ENCODE measurements around the gene INSM1. TPM values are rescaled to one million over a fixed set of nuclear protein-coding genes. Genes with fewer than 3 reads are reported as not detected.

INSM1 gene
- total RNA-seq, 2 experiments from 2014 or later, result 0.25 to 0.38 TPM

DNA sequence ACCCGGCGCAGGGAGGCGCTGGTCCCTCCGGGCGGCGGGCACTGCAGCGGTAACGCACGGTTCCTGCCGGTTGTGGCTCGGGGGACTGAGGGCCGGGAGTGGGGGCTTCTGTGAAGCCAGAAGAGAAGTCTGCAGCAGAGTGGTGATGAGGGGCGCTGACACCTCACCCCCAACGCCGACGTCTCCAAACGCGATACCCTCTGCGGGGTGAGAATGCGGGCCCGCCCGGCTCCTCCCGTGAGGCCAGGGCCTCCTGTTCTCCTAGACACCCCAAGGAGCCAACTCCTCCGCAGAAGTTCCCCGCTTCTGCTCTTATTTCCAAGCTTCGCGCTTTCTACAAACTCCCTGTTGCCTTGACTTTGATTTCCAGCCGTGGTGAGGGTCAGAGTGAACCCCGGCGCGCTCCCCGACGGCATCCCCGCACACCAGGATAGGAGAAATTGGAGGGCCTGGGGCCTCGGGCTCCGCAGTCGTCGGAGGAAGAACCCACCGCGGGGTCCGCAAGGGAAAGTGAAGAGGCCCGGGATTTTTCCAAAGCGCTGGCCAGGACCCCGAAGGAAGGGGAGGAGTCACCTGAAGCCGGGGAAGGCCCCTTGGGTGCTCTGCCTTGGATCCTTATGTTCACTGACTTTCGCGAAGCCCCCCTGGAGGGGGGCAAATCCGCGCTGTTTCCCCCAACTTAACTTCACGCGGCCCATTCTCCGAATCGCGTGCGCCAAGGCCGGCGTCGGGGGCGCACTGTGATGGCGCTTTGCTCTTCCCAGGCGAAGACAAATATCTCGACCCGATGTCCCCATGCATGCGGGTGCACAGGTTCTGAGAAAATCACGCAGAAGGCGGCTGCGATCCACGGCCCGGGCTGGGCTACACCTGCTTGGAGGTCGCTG lies 3.1 kb upstream of the INSM1 start:
- no peaks in the 10 kb centered on the region for H3K9me3 Mint-ChIP-seq
- peak overlapping the region; percentile 41 for H3K27ac Mint-ChIP-seq
- CTCF ChIA-PET, result no interaction called here
- intact Hi-C loops (cut with micrococcal nuclease), result loop anchor here (5.0 kb wide), 3 partner anchors 87 to 1142 kb away; no protein-coding TSS in a partner anchor
- H3K36me3 Mint-ChIP-seq (ENCODE audit: low read depth), result no peaks in the 10 kb centered on the region
- H3K27me3 Mint-ChIP-seq (ENCODE audit: low read depth), result peaks cover 67% of the 10 kb centered on the region
- DNase-seq, result no peak
- H3K4me1 Mint-ChIP-seq (ENCODE audit: low read depth), result peaks cover 28% of the 10 kb centered on the region
- H3K4me3 Mint-ChIP-seq, result no peak overlapping the region

DNA sequence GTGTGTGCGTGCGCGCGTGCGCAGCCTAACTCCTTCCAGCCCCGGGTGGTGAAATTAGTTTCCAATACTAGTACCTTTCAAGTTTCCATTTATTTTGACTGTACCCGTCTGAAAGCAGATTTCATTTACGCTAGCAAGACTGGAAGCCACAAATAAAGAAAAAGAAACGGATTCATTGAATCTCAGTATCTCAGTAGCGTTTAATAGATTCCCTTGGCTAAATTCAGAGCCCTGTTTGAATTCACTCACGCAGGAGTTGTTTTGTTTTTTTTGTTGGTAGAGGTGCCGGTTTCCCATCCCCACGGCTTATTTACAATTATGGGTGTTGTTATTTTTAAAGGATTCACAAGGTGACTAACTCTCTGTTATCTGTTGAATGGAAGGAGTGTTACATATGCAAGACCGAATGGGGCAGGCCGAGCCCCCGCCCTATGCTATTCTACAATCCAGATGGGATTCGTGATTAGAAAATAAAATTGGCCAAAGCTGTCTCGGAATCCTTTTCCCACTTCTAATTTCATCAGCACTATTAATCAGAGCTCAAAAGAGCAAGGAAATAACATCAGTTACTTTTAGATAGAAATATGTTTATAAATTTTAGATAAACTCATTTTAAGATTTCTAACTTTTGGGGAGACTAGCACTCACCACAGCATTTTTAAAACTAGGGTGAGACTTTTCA lies 2.3 kb upstream of the INSM1 start:
- intact Hi-C loops (cut with micrococcal nuclease), result loop anchor here (5.0 kb wide), 1 partner anchor 1142 kb away; no protein-coding TSS in a partner anchor
- Mint-ChIP-seq H3K9me3 (no peaks in the 10 kb centered on the region), H3K27me3 (ENCODE audit: low read depth) (peaks cover 69% of the 10 kb centered on the region), H3K27ac (no peak overlapping the region), H3K4me3 (no peak overlapping the region), H3K4me1 (ENCODE audit: low read depth) (peaks cover 25% of the 10 kb centered on the region), H3K36me3 (ENCODE audit: low read depth) (no peaks in the 10 kb centered on the region)
- DNase-seq, result no peak
- CTCF ChIA-PET, result no interaction called here

DNA sequence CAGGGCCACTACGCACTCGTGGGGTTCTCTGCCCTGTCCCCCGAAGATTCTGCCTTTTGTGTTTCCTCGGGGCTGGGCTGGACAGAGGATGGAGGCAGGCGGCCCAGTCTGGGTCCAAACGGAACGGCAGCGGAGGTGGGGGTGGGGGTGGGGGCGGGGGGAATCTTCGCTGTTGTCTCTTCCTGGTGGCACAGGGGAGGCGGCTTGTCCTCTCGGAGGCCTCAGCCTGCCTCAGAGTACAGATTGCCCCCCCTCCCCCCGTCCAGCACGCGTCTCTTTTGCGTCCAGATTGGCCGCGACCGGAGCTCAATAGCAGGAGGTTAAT lies 1.4 kb upstream of the INSM1 start:
- Mint-ChIP-seq H3K36me3 (ENCODE audit: low read depth) (no peaks in the 10 kb centered on the region), H3K4me3 (no peak overlapping the region), H3K9me3 (no peaks in the 10 kb centered on the region), H3K27ac (no peak overlapping the region), H3K4me1 (ENCODE audit: low read depth) (peaks cover 22% of the 10 kb centered on the region), H3K27me3 (ENCODE audit: low read depth) (peaks cover 67% of the 10 kb centered on the region)
- no peak for DNase-seq
- intact Hi-C loops (cut with micrococcal nuclease), result loop anchor here (5.0 kb wide), 1 partner anchor 1141 kb away; no protein-coding TSS in a partner anchor
- CTCF ChIA-PET, result no interaction called here

DNA sequence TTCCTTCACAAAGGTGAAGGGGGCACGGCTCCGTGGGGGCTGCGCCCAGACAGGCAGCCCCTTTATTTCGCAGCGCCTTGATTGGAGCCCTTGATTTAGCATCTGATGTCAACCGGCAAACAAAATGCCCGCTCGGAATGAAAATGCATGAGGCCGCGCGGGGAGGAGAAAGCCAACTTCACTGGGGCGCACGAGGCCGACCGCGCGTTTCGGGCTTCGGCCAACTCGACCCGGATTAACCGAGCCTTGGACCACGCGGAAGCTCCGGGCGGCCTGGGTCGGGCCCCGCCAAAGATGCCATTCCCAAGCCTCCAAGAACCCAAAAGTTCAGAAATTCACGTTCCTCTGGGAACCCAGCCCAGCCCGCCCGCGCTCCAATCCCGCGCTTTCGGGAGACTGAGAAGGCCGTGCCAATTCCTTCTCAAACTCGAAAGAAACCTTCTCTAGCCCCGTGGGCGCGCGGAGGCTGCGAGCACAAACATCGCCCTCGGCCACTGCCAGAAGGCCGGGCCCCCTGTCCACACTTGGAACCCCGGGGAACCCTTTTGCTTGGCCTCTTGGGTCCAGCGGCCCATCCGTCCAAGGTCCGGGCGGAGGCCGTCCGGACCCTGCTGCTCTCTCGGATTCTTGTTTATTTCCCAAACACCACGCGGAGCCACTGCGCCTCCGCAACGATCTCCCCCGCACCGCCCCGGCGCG lies 879 bp upstream of the INSM1 start:
- peak overlapping the region; percentile 66 for H3K4me3 Mint-ChIP-seq
- H3K27ac Mint-ChIP-seq, result no peak overlapping the region
- CTCF ChIA-PET, result no interaction called here
- H3K36me3 Mint-ChIP-seq (ENCODE audit: low read depth), result no peaks in the 10 kb centered on the region
- intact Hi-C loops (cut with micrococcal nuclease), result loop anchor here (5.0 kb wide), 1 partner anchor 1140 kb away; no protein-coding TSS in a partner anchor
- H3K27me3 Mint-ChIP-seq (ENCODE audit: low read depth), result peaks cover 67% of the 10 kb centered on the region
- no peak for DNase-seq
- no peaks in the 10 kb centered on the region for H3K9me3 Mint-ChIP-seq
- H3K4me1 Mint-ChIP-seq (ENCODE audit: low read depth), result peaks cover 22% of the 10 kb centered on the region

DNA sequence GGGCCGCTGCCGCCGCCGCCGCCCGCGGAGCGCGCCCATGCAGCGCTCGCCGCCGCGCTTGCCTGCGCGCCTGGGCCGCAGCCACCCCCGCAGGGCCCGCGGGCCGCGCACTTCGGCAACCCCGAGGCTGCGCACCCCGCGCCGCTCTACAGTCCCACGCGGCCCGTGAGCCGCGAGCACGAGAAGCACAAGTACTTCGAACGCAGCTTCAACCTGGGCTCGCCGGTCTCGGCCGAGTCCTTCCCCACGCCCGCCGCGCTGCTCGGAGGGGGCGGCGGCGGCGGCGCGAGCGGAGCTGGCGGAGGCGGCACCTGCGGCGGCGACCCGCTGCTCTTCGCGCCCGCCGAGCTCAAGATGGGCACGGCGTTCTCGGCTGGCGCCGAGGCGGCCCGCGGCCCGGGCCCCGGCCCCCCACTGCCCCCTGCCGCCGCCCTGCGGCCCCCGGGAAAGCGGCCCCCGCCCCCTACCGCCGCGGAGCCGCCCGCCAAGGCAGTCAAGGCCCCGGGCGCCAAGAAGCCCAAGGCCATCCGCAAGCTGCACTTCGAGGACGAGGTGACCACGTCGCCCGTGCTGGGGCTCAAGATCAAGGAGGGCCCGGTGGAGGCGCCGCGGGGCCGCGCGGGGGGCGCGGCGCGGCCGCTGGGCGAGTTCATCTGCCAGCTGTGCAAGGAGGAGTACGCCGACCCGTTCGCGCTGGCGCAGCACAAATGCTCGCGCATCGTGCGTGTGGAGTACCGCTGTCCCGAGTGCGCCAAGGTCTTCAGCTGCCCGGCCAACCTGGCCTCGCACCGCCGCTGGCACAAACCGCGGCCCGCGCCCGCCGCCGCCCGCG lies 730 bp downstream of the INSM1 start:
- Mint-ChIP-seq H3K27me3 (ENCODE audit: low read depth) (peaks cover 67% of the 10 kb centered on the region), H3K4me3 (no peak overlapping the region), H3K36me3 (ENCODE audit: low read depth) (no peaks in the 10 kb centered on the region), H3K4me1 (ENCODE audit: low read depth) (peaks cover 20% of the 10 kb centered on the region), H3K27ac (no peak overlapping the region), H3K9me3 (no peaks in the 10 kb centered on the region)
- CTCF ChIA-PET, result no interaction called here
- intact Hi-C loops (cut with micrococcal nuclease), result loop anchor here (5.0 kb wide), 1 partner anchor 1139 kb away; no protein-coding TSS in a partner anchor
- DNase-seq, result no peak

DNA sequence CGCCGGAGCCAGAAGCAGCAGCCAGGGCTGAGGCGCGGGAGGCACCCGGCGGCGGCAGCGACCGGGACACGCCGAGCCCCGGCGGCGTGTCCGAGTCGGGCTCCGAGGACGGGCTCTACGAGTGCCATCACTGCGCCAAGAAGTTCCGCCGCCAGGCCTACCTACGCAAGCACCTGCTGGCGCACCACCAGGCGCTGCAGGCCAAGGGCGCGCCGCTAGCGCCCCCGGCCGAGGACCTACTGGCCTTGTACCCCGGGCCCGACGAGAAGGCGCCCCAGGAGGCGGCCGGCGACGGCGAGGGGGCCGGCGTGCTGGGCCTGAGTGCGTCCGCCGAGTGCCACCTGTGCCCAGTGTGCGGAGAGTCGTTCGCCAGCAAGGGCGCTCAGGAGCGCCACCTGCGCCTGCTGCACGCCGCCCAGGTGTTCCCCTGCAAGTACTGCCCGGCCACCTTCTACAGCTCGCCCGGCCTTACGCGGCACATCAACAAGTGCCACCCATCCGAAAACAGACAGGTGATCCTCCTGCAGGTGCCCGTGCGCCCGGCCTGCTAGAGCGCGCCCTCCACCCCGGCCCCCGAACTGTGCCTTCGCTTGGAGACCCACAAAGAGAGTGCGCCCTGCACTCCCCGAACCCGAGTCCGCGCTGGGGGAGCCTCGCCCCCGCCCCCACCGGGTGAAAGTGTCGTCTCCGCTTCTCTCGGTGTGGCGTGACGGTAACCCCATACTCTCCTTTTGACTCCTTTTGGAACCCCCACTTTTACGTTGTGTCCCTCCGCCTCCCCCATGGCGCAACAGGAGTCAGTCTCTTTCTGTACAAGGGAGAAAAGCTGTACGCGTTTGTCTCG lies 1.6 kb downstream of the INSM1 start:
- no peak overlapping the region for H3K27ac Mint-ChIP-seq
- H3K36me3 Mint-ChIP-seq (ENCODE audit: low read depth), result no peaks in the 10 kb centered on the region
- H3K4me1 Mint-ChIP-seq (ENCODE audit: low read depth), result peaks cover 17% of the 10 kb centered on the region
- DNase-seq, result no peak
- peaks cover 70% of the 10 kb centered on the region for H3K27me3 Mint-ChIP-seq (ENCODE audit: low read depth)
- H3K9me3 Mint-ChIP-seq, result no peaks in the 10 kb centered on the region
- CTCF ChIA-PET, result interaction anchor here (0.6 kb wide), 1 partner anchor 9 kb away, joined by 3 read pairs; no protein-coding TSS in a partner anchor
- H3K4me3 Mint-ChIP-seq, result peak overlapping the region; percentile 46
- intact Hi-C loops (cut with micrococcal nuclease), result loop anchor here (5.0 kb wide), 1 partner anchor 1138 kb away; no protein-coding TSS in a partner anchor

DNA sequence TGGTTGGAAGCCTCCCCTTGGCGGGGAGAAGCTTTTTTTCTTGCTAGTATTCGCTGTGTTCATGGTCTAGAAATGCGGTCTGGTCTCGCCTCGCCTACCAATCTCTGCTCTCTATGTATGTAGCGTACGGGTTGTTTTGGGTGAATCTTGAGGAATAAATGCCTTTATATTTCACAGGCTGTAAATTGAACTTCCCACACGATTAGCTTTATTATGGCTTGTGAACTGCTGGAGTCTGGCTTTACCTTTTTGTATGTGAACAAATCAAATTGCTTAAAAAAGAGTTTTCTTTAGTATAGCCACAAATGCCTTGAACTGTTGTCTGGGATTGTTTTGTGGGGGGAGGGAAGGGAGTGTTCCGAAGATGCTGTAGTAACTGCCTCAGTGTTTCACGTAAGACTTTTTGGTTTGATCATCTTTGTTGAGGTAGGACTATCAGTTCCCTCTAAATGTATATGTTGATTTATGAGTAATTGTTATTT lies 2.2 kb downstream of the INSM1 start:
- Mint-ChIP-seq H3K9me3 (no peaks in the 10 kb centered on the region), H3K4me1 (ENCODE audit: low read depth) (peaks cover 15% of the 10 kb centered on the region), H3K4me3 (peak overlapping the region; percentile 46), H3K27me3 (ENCODE audit: low read depth) (peaks cover 68% of the 10 kb centered on the region), H3K36me3 (ENCODE audit: low read depth) (no peaks in the 10 kb centered on the region), H3K27ac (no peak overlapping the region)
- no peak for DNase-seq
- CTCF ChIA-PET, result interaction anchor here (0.6 kb wide), 1 partner anchor 10 kb away, joined by 3 read pairs; no protein-coding TSS in a partner anchor
- intact Hi-C loops (cut with micrococcal nuclease), result no loop called here

DNA sequence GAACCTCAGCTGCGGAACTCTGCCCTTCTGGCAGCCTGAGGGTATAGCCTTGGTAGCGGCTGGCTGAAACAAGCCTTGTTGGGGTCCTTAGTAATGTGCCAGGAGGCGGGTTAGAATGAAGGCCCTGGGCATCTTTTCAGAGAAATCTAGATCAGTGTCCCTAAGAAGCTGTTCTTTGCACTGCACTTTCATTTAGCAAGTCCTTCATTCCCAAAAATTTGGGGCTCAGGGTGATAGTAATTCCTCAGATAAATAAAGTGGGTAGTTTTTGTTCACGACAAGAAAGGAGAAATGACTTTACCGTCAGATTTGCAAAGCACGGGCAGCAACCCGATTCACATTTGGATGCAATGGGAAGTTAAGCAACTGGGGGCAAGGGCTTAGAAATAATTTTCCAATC lies 3.2 kb downstream of the INSM1 start:
- peaks cover 10% of the 10 kb centered on the region for H3K4me1 Mint-ChIP-seq (ENCODE audit: low read depth)
- H3K36me3 Mint-ChIP-seq (ENCODE audit: low read depth), result no peaks in the 10 kb centered on the region
- intact Hi-C loops (cut with micrococcal nuclease), result no loop called here
- DNase-seq, result no peak
- CTCF ChIA-PET, result interaction anchor here (1.1 kb wide), 1 partner anchor 75 kb away, joined by 8 read pairs; no protein-coding TSS in a partner anchor
- no peaks in the 10 kb centered on the region for H3K9me3 Mint-ChIP-seq
- no peak overlapping the region for H3K27ac Mint-ChIP-seq
- peaks cover 67% of the 10 kb centered on the region for H3K27me3 Mint-ChIP-seq (ENCODE audit: low read depth)
- no peak overlapping the region for H3K4me3 Mint-ChIP-seq

DNA sequence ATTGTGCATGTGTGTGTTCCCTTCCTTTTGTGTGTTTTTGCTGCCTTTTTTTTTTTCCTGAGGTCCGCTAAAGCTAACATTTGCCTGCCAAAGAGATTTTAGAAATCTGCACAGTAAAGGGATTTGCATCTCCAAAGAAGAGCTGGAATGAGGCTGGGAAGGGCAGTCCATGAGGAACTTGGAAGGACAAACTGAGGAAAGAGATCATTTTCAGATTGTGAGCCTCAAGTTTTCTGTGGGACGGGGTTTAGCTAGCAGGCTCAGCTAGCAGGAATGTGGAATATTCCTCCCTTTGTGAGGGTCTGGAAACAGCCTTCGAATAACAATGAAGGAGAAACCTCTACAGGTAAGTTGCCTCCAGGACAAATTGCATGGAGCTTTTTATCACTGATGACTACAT lies 3.8 kb downstream of the INSM1 start:
- CTCF ChIA-PET, result interaction anchor here (1.1 to 1.6 kb wide), 2 partner anchors 13 to 74 kb away, joined by 4 to 8 read pairs; no protein-coding TSS in a partner anchor
- DNase-seq, result no peak
- H3K4me3 Mint-ChIP-seq, result no peak overlapping the region
- peaks cover 7% of the 10 kb centered on the region for H3K4me1 Mint-ChIP-seq (ENCODE audit: low read depth)
- H3K27me3 Mint-ChIP-seq (ENCODE audit: low read depth), result peaks cover 63% of the 10 kb centered on the region
- H3K27ac Mint-ChIP-seq, result no peak overlapping the region
- no peaks in the 10 kb centered on the region for H3K9me3 Mint-ChIP-seq
- no peaks in the 10 kb centered on the region for H3K36me3 Mint-ChIP-seq (ENCODE audit: low read depth)
- intact Hi-C loops (cut with micrococcal nuclease), result no loop called here

DNA sequence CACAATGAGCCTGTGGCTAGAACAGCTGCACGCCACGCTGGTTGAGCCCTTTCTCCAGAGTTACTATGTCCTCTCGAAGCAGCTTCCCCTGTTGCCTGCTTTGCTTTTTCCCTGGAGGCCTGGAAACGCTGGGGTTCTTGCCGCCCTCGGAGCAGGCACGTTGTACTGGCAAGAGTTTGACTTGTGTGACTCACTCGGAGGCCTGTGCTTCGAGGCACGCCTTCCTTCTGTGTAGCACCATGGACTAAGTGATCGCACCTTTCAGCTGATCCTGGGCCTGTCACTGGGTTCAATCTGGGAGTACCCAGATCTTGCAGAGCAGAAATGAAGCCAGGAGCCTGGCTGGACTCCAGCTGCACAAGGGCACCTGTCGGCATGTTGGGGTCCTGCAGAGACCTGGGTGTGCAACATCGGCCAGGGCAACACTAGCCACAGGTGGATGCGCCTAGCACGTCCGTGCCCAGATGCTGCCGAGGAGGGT lies 5.2 kb downstream of the INSM1 start:
- peaks cover 62% of the 10 kb centered on the region for H3K27me3 Mint-ChIP-seq (ENCODE audit: low read depth)
- intact Hi-C loops (cut with micrococcal nuclease), result no loop called here

DNA sequence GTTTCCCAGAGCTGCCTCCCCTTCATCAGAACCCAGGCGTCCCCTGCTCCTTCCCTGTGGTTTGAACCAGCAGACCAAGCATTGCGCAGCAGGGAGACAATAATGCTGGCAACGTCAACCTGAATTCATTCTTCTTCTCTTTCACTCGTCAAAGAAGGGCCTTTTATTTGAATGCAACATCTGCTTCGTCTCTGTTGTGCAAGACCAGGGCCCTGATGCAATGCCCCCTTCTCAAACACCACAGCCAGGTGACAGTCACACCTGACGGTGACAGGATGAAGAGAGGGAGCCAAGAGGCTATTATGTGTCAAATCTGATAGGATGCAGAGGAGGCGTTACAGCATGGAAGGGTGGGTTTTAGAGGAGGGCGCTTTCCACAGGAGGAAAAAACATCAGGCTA lies 8.0 kb downstream of the INSM1 start:
- Mint-ChIP-seq H3K27ac (no peak overlapping the region), H3K4me3 (no peak overlapping the region), H3K27me3 (ENCODE audit: low read depth) (peaks cover 62% of the 10 kb centered on the region), H3K4me1 (ENCODE audit: low read depth) (no peaks in the 10 kb centered on the region), H3K36me3 (ENCODE audit: low read depth) (no peaks in the 10 kb centered on the region), H3K9me3 (no peaks in the 10 kb centered on the region)
- CTCF ChIA-PET, result no interaction called here
- intact Hi-C loops (cut with micrococcal nuclease), result no loop called here
- no peak for DNase-seq

More for the DNA sequence above, 5.2 kb downstream of the INSM1 start:
- DNase-seq, result no peak
- CTCF ChIA-PET, result interaction anchor here (0.6 to 1.6 kb wide), 2 partner anchors 11 to 15 kb away, joined by 3 to 4 read pairs; no protein-coding TSS in a partner anchor
- Mint-ChIP-seq H3K36me3 (ENCODE audit: low read depth) (no peaks in the 10 kb centered on the region), H3K27ac (no peak overlapping the region), H3K4me1 (ENCODE audit: low read depth) (peaks cover 4% of the 10 kb centered on the region), H3K4me3 (no peak overlapping the region), H3K9me3 (no peaks in the 10 kb centered on the region)

Measured in activated naive CD4-positive, alpha-beta T cell treated with anti-CD3 and anti-CD28 coated beads for 36 hours (primary cell).